Ishikawa (cell line): ENCODE data around the gene RAB5B.

ENCODE experiments used
- CEBPB ChIP-seq: IDR thresholded peaks from 2 replicates; pipeline ENCODE4 v1.6.1; 2012
- CREB1 ChIP-seq: IDR thresholded peaks from 2 replicates; pipeline ENCODE4 v1.6.1; 2012; ENCODE audit warnings: low read depth
- EP300 ChIP-seq: IDR thresholded peaks from 2 replicates; pipeline ENCODE4 v1.6.1; 2012; ENCODE audit warnings: borderline replicate concordance
- FOXM1 ChIP-seq: IDR thresholded peaks from 2 replicates; pipeline ENCODE4 v1.6.1; 2012; ENCODE audit warnings: low read depth, borderline replicate concordance
- RAD21 ChIP-seq: IDR thresholded peaks from 2 replicates; pipeline ENCODE4 v1.6.1; 2012; ENCODE audit warnings: low read depth
- TEAD4 ChIP-seq: IDR thresholded peaks from 2 replicates; pipeline ENCODE4 v1.6.1; 2012
- YY1 ChIP-seq: IDR thresholded peaks from 2 replicates; pipeline ENCODE4 v1.6.1; 2012; ENCODE audit warnings: low read depth
- ZBTB7A ChIP-seq: IDR thresholded peaks from 2 replicates; pipeline ENCODE4 v1.6.1; 2012; ENCODE audit warnings: low read depth
- TF ChIP-seq, protein P1 (sequence below): IDR thresholded peaks from 2 replicates; pipeline ENCODE4 v1.6.1; 2012
- TF ChIP-seq, protein P2 (sequence below): IDR thresholded peaks from 2 replicates; pipeline ENCODE4 v1.6.1; 2012; ENCODE audit warnings: low read depth, mild to moderate bottlenecking

DNA sequence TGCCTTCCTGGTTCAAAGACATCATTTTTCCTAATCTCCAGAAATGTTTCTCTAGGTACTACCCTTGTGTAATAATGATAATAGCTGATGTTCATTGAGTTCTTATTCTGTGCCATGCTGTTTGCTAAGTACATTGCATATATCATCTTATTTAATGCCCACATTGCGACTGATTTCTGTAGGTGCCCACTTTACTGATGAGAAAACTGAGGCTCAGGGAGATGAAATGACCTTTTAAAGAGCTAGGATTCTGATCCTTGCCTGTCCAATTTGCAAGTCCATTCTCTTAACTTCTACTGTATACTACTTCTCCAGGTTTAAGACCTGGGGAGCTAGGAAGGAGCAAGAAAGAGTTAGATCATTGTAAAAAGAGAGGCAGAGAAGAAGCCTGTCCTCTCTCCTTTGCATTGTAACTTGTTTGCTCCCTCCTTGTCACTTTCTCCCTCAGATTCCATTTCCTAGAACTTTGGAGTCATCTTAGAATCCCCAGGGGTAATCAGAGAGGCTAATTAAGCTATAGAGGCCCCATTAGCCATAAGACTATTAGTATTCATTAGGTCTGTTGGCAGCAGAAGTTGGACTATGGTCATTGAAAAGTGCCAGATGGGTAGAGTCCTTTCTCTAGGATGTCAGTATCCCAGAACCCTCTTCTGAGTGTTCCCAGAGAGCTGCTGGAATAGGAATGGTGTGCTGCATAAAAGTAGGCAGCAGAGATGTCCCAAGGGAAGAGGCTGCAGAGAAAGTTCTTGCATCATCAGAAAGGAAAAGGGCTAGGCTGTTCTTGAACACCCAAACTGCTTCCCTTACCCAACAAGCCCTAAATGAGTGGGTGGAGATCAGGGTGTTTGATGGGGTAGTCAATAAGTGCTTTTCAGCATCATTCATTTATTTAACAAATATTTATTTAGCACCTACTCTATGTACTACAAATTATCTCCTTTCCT lies 39.8 kb upstream of the RAB5B start:
- TF ChIP-seq EP300 (no peak), FOXM1 (no peak), CEBPB (no peak), YY1 (no peak), ZBTB7A (no peak), CREB1 (no peak), TEAD4 (no peak), RAD21 (no peak)
- TF ChIP-seq, protein P1, sequence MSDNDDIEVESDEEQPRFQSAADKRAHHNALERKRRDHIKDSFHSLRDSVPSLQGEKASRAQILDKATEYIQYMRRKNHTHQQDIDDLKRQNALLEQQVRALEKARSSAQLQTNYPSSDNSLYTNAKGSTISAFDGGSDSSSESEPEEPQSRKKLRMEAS: no peak
- TF ChIP-seq, protein P2, sequence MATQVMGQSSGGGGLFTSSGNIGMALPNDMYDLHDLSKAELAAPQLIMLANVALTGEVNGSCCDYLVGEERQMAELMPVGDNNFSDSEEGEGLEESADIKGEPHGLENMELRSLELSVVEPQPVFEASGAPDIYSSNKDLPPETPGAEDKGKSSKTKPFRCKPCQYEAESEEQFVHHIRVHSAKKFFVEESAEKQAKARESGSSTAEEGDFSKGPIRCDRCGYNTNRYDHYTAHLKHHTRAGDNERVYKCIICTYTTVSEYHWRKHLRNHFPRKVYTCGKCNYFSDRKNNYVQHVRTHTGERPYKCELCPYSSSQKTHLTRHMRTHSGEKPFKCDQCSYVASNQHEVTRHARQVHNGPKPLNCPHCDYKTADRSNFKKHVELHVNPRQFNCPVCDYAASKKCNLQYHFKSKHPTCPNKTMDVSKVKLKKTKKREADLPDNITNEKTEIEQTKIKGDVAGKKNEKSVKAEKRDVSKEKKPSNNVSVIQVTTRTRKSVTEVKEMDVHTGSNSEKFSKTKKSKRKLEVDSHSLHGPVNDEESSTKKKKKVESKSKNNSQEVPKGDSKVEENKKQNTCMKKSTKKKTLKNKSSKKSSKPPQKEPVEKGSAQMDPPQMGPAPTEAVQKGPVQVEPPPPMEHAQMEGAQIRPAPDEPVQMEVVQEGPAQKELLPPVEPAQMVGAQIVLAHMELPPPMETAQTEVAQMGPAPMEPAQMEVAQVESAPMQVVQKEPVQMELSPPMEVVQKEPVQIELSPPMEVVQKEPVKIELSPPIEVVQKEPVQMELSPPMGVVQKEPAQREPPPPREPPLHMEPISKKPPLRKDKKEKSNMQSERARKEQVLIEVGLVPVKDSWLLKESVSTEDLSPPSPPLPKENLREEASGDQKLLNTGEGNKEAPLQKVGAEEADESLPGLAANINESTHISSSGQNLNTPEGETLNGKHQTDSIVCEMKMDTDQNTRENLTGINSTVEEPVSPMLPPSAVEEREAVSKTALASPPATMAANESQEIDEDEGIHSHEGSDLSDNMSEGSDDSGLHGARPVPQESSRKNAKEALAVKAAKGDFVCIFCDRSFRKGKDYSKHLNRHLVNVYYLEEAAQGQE: no peak
